ENCODE data around the gene ETV6.
A peak's percentile ranks its signal among the peaks of the same experiment; 100 is the strongest.

The ETV6 gene

DNA sequence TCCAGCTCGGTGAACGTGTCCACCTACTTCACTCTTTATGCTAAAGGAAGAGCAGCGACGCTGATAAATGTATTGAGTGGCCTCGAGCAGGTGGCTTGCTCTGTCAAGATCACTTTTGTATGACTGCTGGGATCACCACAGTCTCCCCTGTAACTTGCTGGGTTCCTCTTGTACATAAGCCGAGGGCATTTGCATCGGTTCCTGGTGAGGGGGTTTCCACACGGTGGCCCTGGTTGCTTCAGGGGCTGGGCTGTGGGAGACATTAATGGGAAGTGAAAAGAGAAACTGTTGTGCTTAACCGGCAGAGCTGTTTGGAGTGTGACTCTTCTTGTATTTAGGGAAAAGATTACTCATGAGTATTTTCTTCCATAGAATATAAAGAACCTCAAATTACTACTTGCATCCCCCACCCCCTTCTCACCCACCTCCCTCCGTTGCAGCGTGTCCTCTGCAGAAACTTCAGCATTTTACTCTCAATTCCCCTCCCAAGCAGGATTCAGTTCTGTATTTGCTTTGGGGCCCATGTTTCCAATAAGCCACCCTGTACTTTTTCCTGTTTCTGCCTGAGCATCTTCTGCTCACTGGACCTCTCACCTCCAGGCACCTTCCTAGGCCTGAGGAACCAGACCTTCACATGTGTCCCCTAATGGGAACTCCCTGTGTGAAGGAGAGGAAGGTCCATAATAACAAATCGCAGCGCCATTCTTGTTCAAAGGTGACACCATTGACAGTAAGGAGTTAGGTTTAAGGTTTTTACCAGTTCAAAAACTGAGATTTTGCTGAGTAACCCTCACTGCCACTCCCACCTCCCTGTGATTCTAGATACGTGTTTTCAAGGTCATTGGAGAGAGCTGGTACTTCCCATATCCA, 187.0 kb downstream of the ETV6 start:
- DNase-seq, result no peak

DNA sequence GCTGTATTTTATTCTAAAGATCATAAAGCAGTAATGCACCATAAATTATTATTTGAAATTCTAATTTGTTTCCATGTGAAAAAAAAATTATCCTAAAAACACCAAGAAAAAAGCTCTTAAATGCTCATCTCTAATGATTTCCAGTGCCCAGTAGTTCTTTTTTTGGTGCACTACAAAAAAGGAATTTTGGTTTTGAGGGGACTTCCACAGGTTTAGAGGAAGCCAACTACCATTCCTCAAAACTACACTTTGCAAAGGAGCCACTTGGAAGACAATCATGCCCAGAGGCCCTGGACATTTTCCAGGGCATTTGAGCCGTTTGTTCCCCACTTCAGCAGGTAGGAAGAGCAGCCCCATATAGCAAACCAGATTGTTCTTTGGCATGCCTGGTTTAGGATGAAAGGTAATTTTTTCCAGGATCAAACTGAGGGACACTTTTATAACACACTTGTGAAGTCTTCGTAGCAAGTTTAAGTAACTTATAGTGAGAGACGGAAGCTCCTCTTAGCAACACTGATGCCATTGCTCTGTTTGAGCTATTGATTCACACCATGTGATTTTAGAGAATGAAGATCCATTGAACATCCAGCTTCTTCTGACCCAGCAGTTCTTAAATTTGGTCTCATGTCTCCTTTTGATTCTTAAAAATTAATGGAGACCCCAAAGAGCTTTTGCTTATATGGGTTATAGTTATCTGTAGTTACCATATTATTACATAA, 187.9 kb downstream of the ETV6 start:
- DNase-seq, result no peak

DNA sequence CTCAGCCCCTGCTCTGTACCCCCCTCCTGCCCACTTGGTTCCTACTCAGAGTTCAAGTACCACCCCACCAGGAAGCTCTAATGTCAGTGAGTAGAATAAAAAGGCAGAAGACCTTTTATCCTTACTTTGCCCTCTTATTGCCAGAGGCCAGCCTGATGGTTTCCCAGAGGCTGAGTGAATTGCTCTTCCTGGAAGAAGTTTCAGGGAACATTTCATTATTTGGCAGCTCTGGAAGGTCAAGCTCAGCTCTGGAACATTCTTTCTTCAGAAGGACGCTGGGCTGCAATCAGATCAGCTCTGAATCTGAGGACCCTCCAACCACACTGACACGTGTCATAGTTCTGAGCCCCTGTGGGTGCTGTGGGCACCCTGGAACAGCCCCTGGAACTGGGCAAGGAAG, 188.9 kb downstream of the ETV6 start:
- no peak for DNase-seq

GRCh38 chr12:11839091-11839641, 189.7 kb downstream of the ETV6 start:
- DNase-seq, result peak; percentile 0

DNA sequence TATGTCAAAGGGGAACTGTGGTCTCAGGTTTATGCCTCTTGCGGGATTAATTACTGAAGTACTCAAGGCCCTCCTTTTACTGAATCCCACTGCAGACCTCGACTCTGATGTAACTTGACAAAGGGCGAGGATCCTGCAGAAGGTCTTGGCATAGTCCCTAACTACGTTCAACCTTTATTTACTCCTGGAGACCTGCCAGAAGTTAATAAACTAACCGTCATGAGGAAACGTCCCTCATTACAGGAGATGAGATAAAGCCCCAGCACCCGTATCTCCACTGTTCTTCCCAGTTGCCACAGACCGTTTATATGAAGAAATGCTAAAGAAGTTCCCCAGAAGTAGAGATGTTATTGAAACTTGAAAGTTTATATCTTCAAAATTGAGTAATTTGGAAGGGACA, 190.9 kb downstream of the ETV6 start:
- DNase-seq, result no peak

- DNase-seq, result no peak
These were observed 197.0 kb downstream of the ETV6 start for GRCh38 chr12:11846488-11846887.

- DNase-seq, result no peak
These were observed 198.1 kb downstream of the ETV6 start for GRCh38 chr12:11847539-11847938.

DNA sequence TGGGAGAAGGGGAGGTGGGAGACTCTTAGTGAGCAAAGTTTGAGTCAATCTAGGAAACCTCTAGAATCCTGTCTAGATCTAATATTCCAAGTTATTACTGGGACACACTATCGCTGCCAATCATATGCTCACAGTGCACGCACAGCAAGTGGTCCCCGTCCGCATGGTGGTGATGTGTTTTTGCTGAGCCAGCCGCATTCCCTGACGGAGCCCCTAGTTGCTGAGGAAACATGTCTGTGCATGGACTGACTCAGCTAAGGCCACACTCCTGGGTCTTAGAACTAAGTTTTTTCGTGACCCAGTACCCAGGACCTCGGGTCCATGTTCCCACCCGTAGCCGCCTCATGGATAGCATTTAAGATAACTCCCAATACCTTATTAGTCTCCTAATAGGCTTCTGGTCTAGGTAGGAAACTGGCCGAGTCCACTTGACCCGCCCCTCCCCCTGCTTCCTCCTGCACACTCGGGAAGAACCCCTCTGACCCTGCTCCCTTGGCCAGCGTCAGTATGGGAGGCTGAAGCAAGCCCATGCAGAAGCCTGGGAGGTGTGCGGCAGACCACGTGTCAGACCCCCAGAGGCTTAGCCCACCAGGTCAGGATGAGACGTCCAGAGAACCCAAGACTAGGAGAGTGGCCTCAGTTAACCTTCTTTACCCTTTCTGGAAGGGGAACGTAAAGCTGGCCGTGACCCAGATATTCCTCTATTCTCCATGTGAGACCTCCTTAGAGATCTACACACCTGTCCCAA, 200.5 kb downstream of the ETV6 start:
- DNase-seq, result no peak

DNA sequence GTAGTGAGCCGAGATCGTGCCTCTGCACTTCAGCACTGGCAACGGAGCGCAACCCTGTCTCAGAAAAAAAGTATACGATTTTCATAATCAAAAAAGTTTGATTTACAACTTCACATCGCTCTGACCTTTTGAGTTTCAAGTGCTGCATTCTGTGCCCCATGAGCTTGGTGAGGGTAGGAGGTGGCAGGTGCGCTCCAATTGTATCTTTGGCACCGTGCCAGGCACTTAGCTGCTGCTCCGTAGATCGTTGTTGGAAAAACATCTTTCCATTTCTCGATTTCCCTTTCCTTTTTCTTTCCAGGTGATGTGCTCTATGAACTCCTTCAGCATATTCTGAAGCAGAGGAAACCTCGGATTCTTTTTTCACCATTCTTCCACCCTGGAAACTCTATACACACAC, 203.7 kb downstream of the ETV6 start:
- no peak for DNase-seq

GRCh38 chr12:11854011-11854499, 204.6 kb downstream of the ETV6 start:
- DNase-seq, result no peak

DNA sequence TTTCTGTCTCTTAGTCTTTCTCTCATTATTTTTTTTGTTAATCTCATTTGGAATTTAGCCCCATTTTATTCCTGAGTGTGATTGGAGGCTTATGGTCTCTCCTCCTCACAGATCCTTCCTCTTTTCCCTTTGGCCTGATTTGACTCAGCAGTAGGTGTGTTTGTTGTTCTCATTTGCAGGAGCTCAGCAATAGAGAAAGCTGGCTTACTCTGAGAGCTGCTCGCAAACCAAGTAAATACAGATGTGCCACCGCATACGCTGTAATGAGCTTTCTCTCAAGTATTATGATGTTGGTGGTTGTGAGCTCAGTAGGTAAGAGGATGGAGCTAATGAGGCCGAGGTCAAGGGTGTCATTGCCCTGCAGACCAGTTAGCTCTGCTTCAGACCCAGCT, 206.5 kb downstream of the ETV6 start:
- no peak for DNase-seq

DNA sequence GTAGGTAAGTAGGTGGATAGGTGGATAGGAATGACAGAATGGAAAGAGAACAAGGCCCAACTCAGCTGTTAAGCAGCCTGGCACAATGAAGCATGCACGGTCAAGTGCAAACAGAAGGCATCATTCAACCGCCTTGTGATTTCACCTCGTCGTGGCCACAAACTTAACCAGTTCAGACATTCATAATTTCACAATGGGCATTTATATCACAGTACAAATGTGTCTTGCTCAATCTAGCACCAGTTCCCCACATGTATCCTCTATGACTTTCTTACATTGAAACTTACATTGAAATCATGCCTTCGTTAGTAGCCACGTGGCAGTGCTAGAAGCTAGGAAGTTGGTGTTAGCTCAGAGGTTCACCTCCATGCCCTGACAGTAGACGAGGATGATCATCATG, 207.5 kb downstream of the ETV6 start:
- no peak for DNase-seq

- no peak for DNase-seq
These were observed 210.4 kb downstream of the ETV6 start for GRCh38 chr12:11859705-11860425.

GRCh38 chr12:11861155-11861863, 211.8 kb downstream of the ETV6 start:
- DNase-seq, result no peak

GRCh38 chr12:11861864-11862600, 212.6 kb downstream of the ETV6 start:
- DNase-seq, result no peak

- no peak for DNase-seq
These were observed 213.3 kb downstream of the ETV6 start for GRCh38 chr12:11862798-11863197.

- no peak for DNase-seq
These were observed 214.0 kb downstream of the ETV6 start for GRCh38 chr12:11863478-11863906.

GRCh38 chr12:11863988-11864387, 214.5 kb downstream of the ETV6 start:
- DNase-seq, result no peak

DNA sequence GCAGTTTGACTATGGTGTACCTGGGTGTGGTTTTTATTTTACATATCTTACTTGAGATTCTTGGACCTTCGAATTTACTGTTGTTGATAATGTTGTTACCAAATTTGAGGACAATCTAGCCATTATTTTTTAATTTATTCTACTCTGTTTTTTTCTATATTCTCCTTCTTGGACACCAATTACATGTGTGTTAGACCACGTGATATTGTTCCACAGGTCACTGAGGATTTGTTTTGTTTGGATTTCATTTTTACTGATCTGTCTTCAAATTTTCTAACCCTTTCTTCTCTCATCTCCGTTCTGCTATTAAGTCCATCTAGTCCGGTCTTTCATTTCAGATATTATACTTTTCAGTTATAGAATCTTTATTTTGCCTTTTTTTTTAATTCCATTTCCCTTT, 216.3 kb downstream of the ETV6 start:
- no peak for DNase-seq

- DNase-seq, result no peak
These were observed 218.6 kb downstream of the ETV6 start for GRCh38 chr12:11868027-11868426.

- no peak for DNase-seq
These were observed 219.9 kb downstream of the ETV6 start for GRCh38 chr12:11869406-11869805.
